GM12875 (cell line): ENCODE measurements around the gene ATXN10.

Experiments
- H3K4me3 ChIP-seq: one replicate; pipeline ENCODE4 v1.5.1; 2011; ENCODE audit warnings: low read depth, low read length, control low read depth
- CTCF ChIP-seq: IDR thresholded peaks from 2 replicates; pipeline ENCODE4 v1.5.1; 2011; ENCODE audit warnings: low read depth, mild to moderate bottlenecking, control low read depth, inconsistent platforms, low read length, moderate library complexity, borderline replicate concordance; ENCODE audit not compliant: insufficient read depth

The ATXN10 gene

GRCh38 chr22:45889539-45890350, 218.1 kb downstream of the ATXN10 start:
- no peak overlapping the region for H3K4me3 ChIP-seq
- no peak for TF ChIP-seq CTCF

DNA sequence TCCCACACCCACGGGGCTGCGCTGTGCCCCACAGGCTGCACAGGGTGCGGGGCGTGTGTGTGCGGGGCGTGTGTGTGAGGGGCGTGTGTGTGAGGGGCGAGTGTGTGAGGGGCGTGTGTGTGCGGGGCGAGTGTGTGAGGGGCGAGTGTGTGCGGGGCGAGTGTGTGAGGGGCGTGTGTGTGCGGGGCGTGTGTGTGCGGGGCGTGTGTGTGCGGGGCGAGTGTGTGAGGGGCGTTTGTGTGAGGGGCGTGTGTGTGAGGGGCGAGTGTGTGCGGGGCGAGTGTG, 218.7 kb downstream of the ATXN10 start:
- H3K4me3 ChIP-seq, result no peak overlapping the region

GRCh38 chr22:45891021-45891421, 219.4 kb downstream of the ATXN10 start:
- no peak overlapping the region for H3K4me3 ChIP-seq
- no peak for TF ChIP-seq CTCF

More for the DNA sequence above, 218.7 kb downstream of the ATXN10 start:
- no peak for TF ChIP-seq CTCF

- no peak for TF ChIP-seq CTCF
- no peak overlapping the region for H3K4me3 ChIP-seq
Measured at GRCh38 chr22:45891471-45891995, 219.9 kb downstream of the ATXN10 start.

GRCh38 chr22:45891996-45892621, 220.5 kb downstream of the ATXN10 start:
- no peak for TF ChIP-seq CTCF
- H3K4me3 ChIP-seq, result no peak overlapping the region

DNA sequence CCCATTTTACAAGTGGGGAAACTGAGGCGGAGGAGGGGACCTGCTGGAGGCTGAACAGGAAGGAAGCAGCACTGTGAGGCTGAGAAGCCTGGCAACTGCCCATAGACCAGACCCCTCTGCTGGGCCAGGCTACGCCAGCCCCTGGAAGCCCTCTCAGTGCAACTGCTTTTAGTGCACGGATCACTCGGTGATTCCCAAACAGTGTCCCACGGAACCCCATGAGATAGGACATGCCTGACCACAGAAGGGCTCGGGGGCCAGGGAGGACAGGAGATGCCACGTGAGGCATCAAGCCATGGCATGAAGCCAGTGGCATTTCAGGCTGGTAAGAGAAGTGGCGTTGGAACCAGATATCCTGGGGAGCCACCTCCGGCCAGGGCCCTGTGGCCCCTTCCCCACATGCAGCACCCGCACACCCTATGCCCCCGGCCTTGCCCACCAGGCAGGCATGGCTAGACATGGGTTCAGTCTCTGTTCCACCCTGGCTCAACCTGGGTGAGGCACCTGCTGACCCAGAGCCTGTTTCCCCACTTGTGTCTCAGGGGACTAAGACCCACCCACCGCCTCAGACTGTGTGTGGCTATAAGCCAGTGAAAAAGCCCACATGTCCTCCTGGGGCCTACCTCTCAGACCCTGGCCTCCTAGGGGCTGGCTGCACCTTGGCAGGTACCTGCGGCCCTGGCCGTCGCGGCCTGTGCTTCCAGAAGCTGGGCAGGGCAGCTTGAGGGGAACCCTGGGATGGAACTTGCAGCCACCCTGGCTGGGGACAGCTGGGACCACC, 221.2 kb downstream of the ATXN10 start:
- no peak for TF ChIP-seq CTCF

More for the DNA sequence above, 221.2 kb downstream of the ATXN10 start:
- H3K4me3 ChIP-seq, result no peak overlapping the region
